Measurements from ENCODE around the gene AP1S3.

AP1S3 gene

DNA sequence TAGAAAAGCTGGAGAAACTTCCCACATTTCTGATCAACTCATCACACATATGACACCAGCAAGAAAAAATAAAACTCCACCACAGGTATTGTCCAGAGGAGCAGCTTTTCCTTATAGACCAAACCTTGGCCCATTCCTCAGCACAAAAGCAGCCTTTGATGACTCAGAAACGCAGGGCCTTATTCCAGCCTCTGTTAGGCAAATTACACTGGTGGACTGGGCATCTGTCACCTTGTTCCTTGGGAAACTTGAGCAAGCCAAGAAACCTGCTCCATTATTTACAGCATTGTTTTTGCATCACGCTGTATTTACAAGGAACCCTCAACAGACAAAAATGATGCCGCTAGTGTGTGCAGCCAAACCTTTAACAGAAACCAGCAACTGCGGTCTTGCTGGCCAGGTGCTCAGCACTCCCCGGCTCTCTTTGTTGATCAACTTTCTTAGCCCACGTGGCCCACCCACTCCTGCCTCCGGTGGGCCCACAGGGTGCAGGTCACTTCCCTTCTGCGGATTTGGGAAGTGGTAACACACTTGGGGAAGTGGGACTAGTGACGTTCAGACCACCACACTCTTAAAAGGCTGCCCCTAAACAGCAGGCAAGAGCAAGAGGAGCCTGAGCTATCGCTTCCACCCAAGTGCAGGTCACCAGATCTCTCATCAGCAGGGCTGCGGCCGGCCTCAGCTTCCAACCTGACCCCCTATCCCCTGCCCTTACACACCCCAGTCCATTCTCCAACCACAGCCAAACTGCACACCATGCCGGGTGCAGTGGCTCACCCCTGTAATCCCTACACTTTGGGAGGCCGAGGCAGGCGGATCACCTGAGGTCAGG lies 1.5 kb downstream of the AP1S3 start:
- TF ChIP-seq OSR1 (CRISPR knock-in tag; IDR thresholded peaks at IDR 0.05) (no peak), ARNTL (CRISPR knock-in tag; IDR thresholded peaks at IDR 0.05; ENCODE audit: borderline replicate concordance, low read depth) (no peak), TOX (CRISPR knock-in tag; IDR thresholded peaks at IDR 0.05; ENCODE audit: borderline replicate concordance) (no peak), SNAI2 (CRISPR knock-in tag; IDR thresholded peaks at IDR 0.05) (no peak), ZNF8 (CRISPR knock-in tag; IDR thresholded peaks at IDR 0.05) (no peak), ZNF70 (CRISPR knock-in tag; IDR thresholded peaks at IDR 0.05) (no peak), ZC3H10 (CRISPR knock-in tag; IDR thresholded peaks at IDR 0.05) (no peak), BACH2 (CRISPR knock-in tag; IDR thresholded peaks at IDR 0.05; ENCODE audit: borderline replicate concordance) (no peak), ZFP30 (CRISPR knock-in tag; IDR thresholded peaks at IDR 0.05) (no peak), ZFP3 (CRISPR knock-in tag; IDR thresholded peaks at IDR 0.05) (no peak), TCF4 (CRISPR knock-in tag; IDR thresholded peaks at IDR 0.05; ENCODE audit: borderline replicate concordance) (no peak)
- TF ChIP-seq, protein P1, sequence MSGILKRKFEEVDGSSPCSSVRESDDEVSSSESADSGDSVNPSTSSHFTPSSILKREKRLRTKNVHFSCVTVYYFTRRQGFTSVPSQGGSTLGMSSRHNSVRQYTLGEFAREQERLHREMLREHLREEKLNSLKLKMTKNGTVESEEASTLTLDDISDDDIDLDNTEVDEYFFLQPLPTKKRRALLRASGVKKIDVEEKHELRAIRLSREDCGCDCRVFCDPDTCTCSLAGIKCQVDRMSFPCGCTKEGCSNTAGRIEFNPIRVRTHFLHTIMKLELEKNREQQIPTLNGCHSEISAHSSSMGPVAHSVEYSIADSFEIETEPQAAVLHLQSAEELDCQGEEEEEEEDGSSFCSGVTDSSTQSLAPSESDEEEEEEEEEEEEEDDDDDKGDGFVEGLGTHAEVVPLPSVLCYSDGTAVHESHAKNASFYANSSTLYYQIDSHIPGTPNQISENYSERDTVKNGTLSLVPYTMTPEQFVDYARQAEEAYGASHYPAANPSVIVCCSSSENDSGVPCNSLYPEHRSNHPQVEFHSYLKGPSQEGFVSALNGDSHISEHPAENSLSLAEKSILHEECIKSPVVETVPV (CRISPR knock-in tag; IDR thresholded peaks at IDR 0.05) = no peak
- TF ChIP-seq, protein P2, sequence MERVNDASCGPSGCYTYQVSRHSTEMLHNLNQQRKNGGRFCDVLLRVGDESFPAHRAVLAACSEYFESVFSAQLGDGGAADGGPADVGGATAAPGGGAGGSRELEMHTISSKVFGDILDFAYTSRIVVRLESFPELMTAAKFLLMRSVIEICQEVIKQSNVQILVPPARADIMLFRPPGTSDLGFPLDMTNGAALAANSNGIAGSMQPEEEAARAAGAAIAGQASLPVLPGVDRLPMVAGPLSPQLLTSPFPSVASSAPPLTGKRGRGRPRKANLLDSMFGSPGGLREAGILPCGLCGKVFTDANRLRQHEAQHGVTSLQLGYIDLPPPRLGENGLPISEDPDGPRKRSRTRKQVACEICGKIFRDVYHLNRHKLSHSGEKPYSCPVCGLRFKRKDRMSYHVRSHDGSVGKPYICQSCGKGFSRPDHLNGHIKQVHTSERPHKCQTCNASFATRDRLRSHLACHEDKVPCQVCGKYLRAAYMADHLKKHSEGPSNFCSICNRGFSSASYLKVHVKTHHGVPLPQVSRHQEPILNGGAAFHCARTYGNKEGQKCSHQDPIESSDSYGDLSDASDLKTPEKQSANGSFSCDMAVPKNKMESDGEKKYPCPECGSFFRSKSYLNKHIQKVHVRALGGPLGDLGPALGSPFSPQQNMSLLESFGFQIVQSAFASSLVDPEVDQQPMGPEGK (CRISPR knock-in tag; IDR thresholded peaks at IDR 0.05; ENCODE audit: borderline replicate concordance) = no peak
- TF ChIP-seq, protein P3, sequence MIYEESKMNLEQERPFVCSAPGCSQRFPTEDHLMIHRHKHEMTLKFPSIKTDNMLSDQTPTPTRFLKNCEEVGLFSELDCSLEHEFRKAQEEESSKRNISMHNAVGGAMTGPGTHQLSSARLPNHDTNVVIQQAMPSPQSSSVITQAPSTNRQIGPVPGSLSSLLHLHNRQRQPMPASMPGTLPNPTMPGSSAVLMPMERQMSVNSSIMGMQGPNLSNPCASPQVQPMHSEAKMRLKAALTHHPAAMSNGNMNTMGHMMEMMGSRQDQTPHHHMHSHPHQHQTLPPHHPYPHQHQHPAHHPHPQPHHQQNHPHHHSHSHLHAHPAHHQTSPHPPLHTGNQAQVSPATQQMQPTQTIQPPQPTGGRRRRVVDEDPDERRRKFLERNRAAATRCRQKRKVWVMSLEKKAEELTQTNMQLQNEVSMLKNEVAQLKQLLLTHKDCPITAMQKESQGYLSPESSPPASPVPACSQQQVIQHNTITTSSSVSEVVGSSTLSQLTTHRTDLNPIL (CRISPR knock-in tag; IDR thresholded peaks at IDR 0.05; ENCODE audit: low read depth) = no peak
- ATAC-seq = no peak

DNA sequence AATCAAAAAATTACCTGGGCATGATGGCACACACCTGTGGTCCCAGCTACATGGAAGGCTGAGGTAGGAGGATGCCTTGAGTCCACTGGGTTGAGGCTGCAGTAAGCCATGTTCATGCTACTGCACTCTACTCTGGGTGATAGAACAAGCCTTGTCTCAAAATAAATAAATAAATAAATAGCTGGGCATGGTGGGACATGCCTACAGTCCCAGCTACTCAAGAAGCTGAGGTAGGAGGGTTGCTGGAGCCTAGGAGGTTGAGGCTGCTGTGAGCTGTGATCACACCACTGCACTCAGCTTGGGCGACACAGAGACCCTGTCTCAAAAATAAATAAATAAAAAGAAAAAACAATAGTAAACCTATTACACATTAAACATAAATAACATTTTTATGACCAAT lies 3.0 kb downstream of the AP1S3 start:
- TF ChIP-seq ZFP30 (CRISPR knock-in tag; IDR thresholded peaks at IDR 0.05) (no peak), TCF4 (CRISPR knock-in tag; IDR thresholded peaks at IDR 0.05; ENCODE audit: borderline replicate concordance) (no peak), SNAI2 (CRISPR knock-in tag; IDR thresholded peaks at IDR 0.05) (no peak), BACH2 (CRISPR knock-in tag; IDR thresholded peaks at IDR 0.05; ENCODE audit: borderline replicate concordance) (no peak), ARNTL (CRISPR knock-in tag; IDR thresholded peaks at IDR 0.05; ENCODE audit: borderline replicate concordance, low read depth) (no peak), ZNF8 (CRISPR knock-in tag; IDR thresholded peaks at IDR 0.05) (no peak), CSDC2 (CRISPR knock-in tag; IDR thresholded peaks at IDR 0.05) (no peak), ZC3H10 (CRISPR knock-in tag; IDR thresholded peaks at IDR 0.05) (no peak), PPARA (CRISPR knock-in tag; IDR thresholded peaks at IDR 0.05; ENCODE audit: borderline replicate concordance) (no peak)
- TF ChIP-seq, protein P3 (CRISPR knock-in tag; IDR thresholded peaks at IDR 0.05; ENCODE audit: low read depth) = no peak
- TF ChIP-seq, protein P1 (CRISPR knock-in tag; IDR thresholded peaks at IDR 0.05) = no peak
- TF ChIP-seq, protein P4, sequence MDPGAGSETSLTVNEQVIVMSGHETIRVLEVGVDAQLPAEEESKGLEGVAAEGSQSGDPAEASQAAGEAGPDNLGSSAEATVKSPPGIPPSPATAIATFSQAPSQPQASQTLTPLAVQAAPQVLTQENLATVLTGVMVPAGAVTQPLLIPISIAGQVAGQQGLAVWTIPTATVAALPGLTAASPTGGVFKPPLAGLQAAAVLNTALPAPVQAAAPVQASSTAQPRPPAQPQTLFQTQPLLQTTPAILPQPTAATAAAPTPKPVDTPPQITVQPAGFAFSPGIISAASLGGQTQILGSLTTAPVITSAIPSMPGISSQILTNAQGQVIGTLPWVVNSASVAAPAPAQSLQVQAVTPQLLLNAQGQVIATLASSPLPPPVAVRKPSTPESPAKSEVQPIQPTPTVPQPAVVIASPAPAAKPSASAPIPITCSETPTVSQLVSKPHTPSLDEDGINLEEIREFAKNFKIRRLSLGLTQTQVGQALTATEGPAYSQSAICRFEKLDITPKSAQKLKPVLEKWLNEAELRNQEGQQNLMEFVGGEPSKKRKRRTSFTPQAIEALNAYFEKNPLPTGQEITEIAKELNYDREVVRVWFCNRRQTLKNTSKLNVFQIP (CRISPR knock-in tag; IDR thresholded peaks at IDR 0.05; ENCODE audit: borderline replicate concordance, low read depth) = no peak
- ATAC-seq = no peak

DNA sequence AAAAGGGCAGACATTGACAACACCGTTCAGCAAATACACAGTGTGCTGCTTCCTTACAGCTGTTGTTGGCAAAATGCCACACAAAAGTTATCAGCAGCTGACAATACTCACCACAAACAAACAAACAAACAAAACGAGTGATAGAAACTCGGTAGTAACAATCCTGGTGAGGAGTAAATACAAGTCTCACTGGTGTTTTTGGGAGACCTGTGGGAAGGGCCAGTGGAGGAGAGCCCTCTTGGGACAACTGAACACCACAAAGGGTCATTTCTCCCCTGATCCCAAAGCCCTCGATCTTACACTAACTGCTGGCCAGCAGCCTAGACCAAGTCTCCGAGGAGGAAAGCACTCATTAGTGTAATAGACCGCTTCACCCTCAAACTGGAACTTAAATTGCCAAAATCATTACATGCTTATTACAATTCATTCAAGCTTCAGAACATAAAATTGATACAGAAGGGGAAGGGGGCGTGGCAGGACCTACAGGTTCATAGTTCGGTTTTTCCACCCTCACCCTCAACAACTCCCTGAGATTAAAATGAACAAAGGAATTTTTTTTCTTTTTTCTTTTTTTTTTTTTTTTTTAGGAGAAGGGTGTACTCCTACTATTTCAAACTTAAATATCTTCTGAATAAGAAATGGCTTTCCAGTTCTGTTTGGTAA lies 5.0 kb downstream of the AP1S3 start:
- ATAC-seq = no peak
- no peak for TF ChIP-seq ZNF565 (CRISPR knock-in tag; conservative IDR thresholded peaks at IDR 0.05; ENCODE audit: low read depth)
- TF ChIP-seq, protein P5, sequence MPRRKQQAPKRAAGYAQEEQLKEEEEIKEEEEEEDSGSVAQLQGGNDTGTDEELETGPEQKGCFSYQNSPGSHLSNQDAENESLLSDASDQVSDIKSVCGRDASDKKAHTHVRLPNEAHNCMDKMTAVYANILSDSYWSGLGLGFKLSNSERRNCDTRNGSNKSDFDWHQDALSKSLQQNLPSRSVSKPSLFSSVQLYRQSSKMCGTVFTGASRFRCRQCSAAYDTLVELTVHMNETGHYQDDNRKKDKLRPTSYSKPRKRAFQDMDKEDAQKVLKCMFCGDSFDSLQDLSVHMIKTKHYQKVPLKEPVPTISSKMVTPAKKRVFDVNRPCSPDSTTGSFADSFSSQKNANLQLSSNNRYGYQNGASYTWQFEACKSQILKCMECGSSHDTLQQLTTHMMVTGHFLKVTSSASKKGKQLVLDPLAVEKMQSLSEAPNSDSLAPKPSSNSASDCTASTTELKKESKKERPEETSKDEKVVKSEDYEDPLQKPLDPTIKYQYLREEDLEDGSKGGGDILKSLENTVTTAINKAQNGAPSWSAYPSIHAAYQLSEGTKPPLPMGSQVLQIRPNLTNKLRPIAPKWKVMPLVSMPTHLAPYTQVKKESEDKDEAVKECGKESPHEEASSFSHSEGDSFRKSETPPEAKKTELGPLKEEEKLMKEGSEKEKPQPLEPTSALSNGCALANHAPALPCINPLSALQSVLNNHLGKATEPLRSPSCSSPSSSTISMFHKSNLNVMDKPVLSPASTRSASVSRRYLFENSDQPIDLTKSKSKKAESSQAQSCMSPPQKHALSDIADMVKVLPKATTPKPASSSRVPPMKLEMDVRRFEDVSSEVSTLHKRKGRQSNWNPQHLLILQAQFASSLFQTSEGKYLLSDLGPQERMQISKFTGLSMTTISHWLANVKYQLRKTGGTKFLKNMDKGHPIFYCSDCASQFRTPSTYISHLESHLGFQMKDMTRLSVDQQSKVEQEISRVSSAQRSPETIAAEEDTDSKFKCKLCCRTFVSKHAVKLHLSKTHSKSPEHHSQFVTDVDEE (CRISPR knock-in tag; IDR thresholded peaks at IDR 0.05) = no peak
- no peak for TF ChIP-seq ESRRG (CRISPR knock-in tag; IDR thresholded peaks at IDR 0.05)
- no peak for TF ChIP-seq ZNF70 (CRISPR knock-in tag; IDR thresholded peaks at IDR 0.05)
- no peak for TF ChIP-seq RARB (CRISPR knock-in tag; IDR thresholded peaks at IDR 0.05)
- no peak for TF ChIP-seq ZC3H10 (CRISPR knock-in tag; IDR thresholded peaks at IDR 0.05)
- TF ChIP-seq, protein P2 (CRISPR knock-in tag; IDR thresholded peaks at IDR 0.05; ENCODE audit: borderline replicate concordance) = no peak

Measured in SK-N-SH treated with all-trans-retinoic acid at 6 μM for 48 hours (cell line).